Activated B cell treated with CpG ODN at 0.5 μM for 24 hours (primary cell): ENCODE measurements around the gene LRSAM1. TPM values are rescaled to one million over a fixed set of nuclear protein-coding genes. Genes with fewer than 3 reads are reported as not detected.
A peak's percentile ranks its signal among the peaks of the same experiment; 100 is the strongest.

ENCODE experiments used
- ATAC-seq: fragments of 200-7000 bp; cut with Tn5 transposase; one replicate; pipeline ENCODE4 v1.10.0; 2021; ENCODE audit warnings: low read depth, mild to moderate bottlenecking, moderate library complexity
- CTCF ChIA-PET: fragments of 350-600 bp; sonication (Branson Sonifier 250); formaldehyde crosslinking; loops from one replicate; lab custom pipeline; 2021; ENCODE audit warnings: antibody characterized with exemption; lab: Charles Lee
- POLR2A ChIA-PET: fragments of 350-600 bp; sonication (Branson Sonifier 250); formaldehyde crosslinking; loops from one replicate; lab custom pipeline; 2021; ENCODE audit warnings: antibody characterized with exemption; lab: Charles Lee
- DNase-seq: peaks from one replicate; pipeline ENCODE4 v3.0.0; 2022
- H3K27ac Mint-ChIP-seq: one replicate; pipeline ENCODE4 v1.8.0; 2020; ENCODE audit warnings: mixed read lengths
- H3K27me3 Mint-ChIP-seq: one replicate; pipeline ENCODE4 v1.8.0; 2021; ENCODE audit warnings: mixed read lengths
- H3K36me3 Mint-ChIP-seq: one replicate; pipeline ENCODE4 v1.8.0; 2021; ENCODE audit warnings: low read depth, mixed read lengths
- H3K4me1 Mint-ChIP-seq: one replicate; pipeline ENCODE4 v1.8.0; 2021; ENCODE audit warnings: mixed read lengths
- H3K4me3 Mint-ChIP-seq: one replicate; pipeline ENCODE4 v1.8.0; 2020; ENCODE audit warnings: mild to moderate bottlenecking, mixed read lengths
- H3K9me3 Mint-ChIP-seq: one replicate; pipeline ENCODE4 v1.8.0; 2020; ENCODE audit warnings: mixed read lengths
- intact Hi-C: fragments of 100-400 bp; cut with micrococcal nuclease; formaldehyde crosslinking; loops from one replicate; pipeline ENCODE4 v1.15.1; 2024
- total RNA-seq: library from RNA; stranded (reverse); gene quantifications from 2 replicates; pipeline ENCODE4 v1.2.3, GENCODE V29; 2022
- TF ChIP-seq, protein P1 (sequence below): fragments of 200-600 bp; IDR thresholded peaks from one replicate; pipeline ENCODE4 v1.8.0; 2022; ENCODE audit warnings: antibody characterized with exemption, mild to moderate bottlenecking

LRSAM1 gene
- total RNA-seq, 1 donor from 2014 or later = 23.9 TPM

DNA sequence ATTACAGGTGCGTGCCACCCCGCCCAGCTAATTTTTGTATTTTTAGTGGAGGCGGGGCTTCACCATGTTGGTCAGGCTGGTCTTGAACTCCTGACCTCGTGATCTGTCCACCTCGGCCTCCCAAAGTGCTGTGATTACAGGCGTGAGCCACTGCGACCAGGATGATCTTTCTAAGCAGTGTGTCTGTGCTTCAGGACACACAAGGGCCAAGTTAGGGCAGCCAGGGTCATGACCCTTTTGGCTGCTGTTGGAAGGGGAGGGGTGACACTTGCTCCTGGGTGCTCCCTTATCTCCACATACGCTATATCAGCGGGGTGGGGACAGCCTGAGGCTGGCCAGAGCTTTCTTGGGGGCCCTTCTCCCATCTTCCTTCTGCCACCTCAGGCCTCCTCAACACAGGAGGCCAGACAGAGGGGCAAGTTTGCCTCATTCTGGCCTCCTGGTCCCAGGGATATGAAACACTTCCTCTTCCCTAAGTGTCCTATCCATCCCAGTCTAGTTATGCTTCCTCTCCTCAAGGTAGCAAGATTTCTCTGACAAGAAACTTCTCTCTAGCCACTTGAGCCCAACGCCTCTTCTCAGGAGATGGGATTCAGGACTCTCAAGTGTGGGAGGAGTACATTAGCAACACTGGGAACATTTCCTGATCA, 29.1 kb upstream of the LRSAM1 start:
- peaks cover 43% of the 10 kb centered on the region for H3K4me1 Mint-ChIP-seq
- ATAC-seq = no peak
- CTCF ChIA-PET = no interaction called here
- peaks cover 16% of the 10 kb centered on the region for H3K36me3 Mint-ChIP-seq
- DNase-seq = no peak
- no peaks in the 10 kb centered on the region for H3K27me3 Mint-ChIP-seq
- TF ChIP-seq, protein P1, sequence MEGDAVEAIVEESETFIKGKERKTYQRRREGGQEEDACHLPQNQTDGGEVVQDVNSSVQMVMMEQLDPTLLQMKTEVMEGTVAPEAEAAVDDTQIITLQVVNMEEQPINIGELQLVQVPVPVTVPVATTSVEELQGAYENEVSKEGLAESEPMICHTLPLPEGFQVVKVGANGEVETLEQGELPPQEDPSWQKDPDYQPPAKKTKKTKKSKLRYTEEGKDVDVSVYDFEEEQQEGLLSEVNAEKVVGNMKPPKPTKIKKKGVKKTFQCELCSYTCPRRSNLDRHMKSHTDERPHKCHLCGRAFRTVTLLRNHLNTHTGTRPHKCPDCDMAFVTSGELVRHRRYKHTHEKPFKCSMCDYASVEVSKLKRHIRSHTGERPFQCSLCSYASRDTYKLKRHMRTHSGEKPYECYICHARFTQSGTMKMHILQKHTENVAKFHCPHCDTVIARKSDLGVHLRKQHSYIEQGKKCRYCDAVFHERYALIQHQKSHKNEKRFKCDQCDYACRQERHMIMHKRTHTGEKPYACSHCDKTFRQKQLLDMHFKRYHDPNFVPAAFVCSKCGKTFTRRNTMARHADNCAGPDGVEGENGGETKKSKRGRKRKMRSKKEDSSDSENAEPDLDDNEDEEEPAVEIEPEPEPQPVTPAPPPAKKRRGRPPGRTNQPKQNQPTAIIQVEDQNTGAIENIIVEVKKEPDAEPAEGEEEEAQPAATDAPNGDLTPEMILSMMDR = no peak
- H3K9me3 Mint-ChIP-seq = no peaks in the 10 kb centered on the region
- intact Hi-C loops = no loop called here
- H3K4me3 Mint-ChIP-seq = no peak overlapping the region
- H3K27ac Mint-ChIP-seq = no peak overlapping the region
- POLR2A ChIA-PET = interaction anchor here (2.5 kb wide), 1 partner anchor 28 kb away, joined by 39 read pairs; the partner anchor contains the start of genes LRSAM1 and RPL12

DNA sequence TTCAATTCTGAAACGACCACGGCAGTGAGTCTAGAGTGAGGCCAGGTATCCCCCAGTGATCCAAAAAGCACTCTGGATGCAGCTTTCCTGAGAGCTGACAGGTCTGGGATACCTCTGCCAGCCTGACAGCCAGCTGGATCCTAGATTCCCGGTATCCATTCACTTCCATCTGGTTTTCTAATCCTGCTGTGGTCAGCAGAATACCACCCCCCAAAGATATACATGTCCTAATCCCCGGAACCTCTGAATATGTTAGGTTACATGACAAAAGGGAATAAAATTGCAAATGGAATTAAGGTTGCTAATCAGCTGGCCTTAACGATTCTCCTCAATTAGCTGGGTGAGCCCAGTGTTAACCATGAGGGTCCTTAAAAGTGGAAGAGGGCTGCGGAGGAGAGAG, 28.5 kb upstream of the LRSAM1 start:
- peak overlapping the region; percentile 99 for H3K4me3 Mint-ChIP-seq
- TF ChIP-seq, protein P1 = no peak
- peaks cover 17% of the 10 kb centered on the region for H3K36me3 Mint-ChIP-seq
- DNase-seq (no peak), ATAC-seq (no peak)
- CTCF ChIA-PET = no interaction called here
- peak overlapping the region; percentile 98 for H3K27ac Mint-ChIP-seq
- peaks cover 45% of the 10 kb centered on the region for H3K4me1 Mint-ChIP-seq
- H3K27me3 Mint-ChIP-seq = no peaks in the 10 kb centered on the region
- H3K9me3 Mint-ChIP-seq = no peaks in the 10 kb centered on the region
- intact Hi-C loops = no loop called here
- POLR2A ChIA-PET = interaction anchor here (2.0 to 2.5 kb wide), 2 partner anchors 28 to 199 kb away, joined by 12 to 39 read pairs; partner anchors contain the start of genes LRSAM1 and RPL12

DNA sequence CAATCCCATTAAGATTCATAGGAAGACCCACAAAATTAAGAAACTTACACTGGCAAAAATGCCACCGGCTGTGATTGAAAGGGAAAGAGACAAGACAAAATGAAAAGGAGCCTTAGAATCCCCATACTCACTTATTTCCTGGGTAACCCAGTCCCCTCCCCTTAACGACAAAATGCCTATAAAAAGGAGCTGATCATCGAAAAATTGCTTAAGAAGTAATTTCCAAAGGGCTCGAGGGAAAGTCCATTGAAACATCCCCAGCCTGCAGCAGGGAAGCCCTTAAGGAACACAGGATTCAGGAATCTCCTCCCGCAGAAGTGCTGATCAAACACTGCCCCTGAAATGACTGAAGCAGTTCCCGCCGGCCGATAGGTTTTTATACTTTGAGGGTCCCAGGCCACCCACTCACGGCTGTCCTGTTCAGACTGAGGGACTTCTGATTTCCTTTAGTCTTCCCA, 27.8 kb upstream of the LRSAM1 start:
- Mint-ChIP-seq H3K4me1 (peaks cover 46% of the 10 kb centered on the region), H3K9me3 (no peaks in the 10 kb centered on the region), H3K27me3 (no peaks in the 10 kb centered on the region), H3K4me3 (peak overlapping the region; percentile 99), H3K36me3 (peaks cover 22% of the 10 kb centered on the region), H3K27ac (peak overlapping the region; percentile 98)
- ChIA-PET CTCF (interaction anchor here (1.3 kb wide), 1 partner anchor 209 kb away, joined by 3 read pairs; no protein-coding TSS in a partner anchor), POLR2A (interaction anchor here (1.0 to 2.5 kb wide), 9 partner anchors 10 to 1129 kb away, joined by 3 to 39 read pairs (median 6); partner anchors contain the start of genes LRSAM1, RPL12, SLC2A8 and SPTAN1)
- TF ChIP-seq, protein P1 = no peak
- DNase-seq = no peak
- intact Hi-C loops = no loop called here
- no peak for ATAC-seq

- H3K4me1 Mint-ChIP-seq = peaks cover 41% of the 10 kb centered on the region
- peak within 1 kb of the TSS; percentile 99 for H3K4me3 Mint-ChIP-seq
- ChIA-PET CTCF (interaction anchor here (1.3 kb wide), 1 partner anchor 210 kb away, joined by 3 read pairs; no protein-coding TSS in a partner anchor), POLR2A (interaction anchor here (0.6 to 2.5 kb wide), 15 partner anchors 8 to 1128 kb away, joined by 3 to 39 read pairs (median 4); partner anchors contain the start of genes LRSAM1, RPL12, SLC2A8 and SPTAN1)
- H3K36me3 Mint-ChIP-seq = peaks cover 27% of the 10 kb centered on the region
- no peaks in the 10 kb centered on the region for H3K9me3 Mint-ChIP-seq
- peak within 1 kb of the TSS; percentile 98 for H3K27ac Mint-ChIP-seq
- no peaks in the 10 kb centered on the region for H3K27me3 Mint-ChIP-seq
- intact Hi-C loops = loop anchor here (1.0 to 2.0 kb wide), 4 partner anchors 27 to 209 kb away; partner anchors contain the start of genes LRSAM1, RPL12 and SLC2A8
- TF ChIP-seq, protein P1 = no peak
- peak; percentile 94 for ATAC-seq
- DNase-seq = peak; percentile 93
These were observed 27.2 kb upstream of the LRSAM1 start, which contains the start of gene ZNF79 for GRCh38 chr9:127423934-127424675. Gene ZNF79 (plus strand): TSS chr9:127424382. CDS start chr9:127424788, 406 bp downstream.
